K562 (cell line): ENCODE results near the gene KRI1. TPM values are rescaled to one million over a fixed set of nuclear protein-coding genes. Genes with fewer than 3 reads are reported as not detected.

ENCODE experiments used
- ATF3 ChIP-seq, 2 experiments: fragments of 450-650 bp in 1 of 2; sonication (generic) in 1 of 2; formaldehyde crosslinking in 1 of 2; IDR thresholded peaks in 1 of 2; conservative IDR thresholded peaks in 1 of 2; 2 replicates each; pipeline versions ENCODE4 v1.6.1 to v1.8.1; 2016 to 2023; ENCODE audit warnings: mild to moderate bottlenecking in 2 of 2, moderate library complexity in 2 of 2, inconsistent platforms in 1 of 2, missing genetic modification reagents in 1 of 2
- C11orf30 ChIP-seq: fragments of 450-650 bp; IDR thresholded peaks from 2 replicates; pipeline ENCODE4 v1.6.1; 2016; ENCODE audit warnings: low read depth, mild to moderate bottlenecking
- ELK1 ChIP-seq: sonication (generic); formaldehyde crosslinking; IDR thresholded peaks from 2 replicates; pipeline ENCODE4 v1.8.1; 2022; ENCODE audit warnings: missing genetic modification reagents
- HNRNPH1 ChIP-seq: fragments of 200-400 bp; formaldehyde crosslinking; optimal IDR thresholded peaks from 2 replicates; pipeline ENCODE3; 2017; ENCODE audit warnings: low read depth, mild to moderate bottlenecking, low read length, moderate library complexity
- ID3 ChIP-seq, 2 experiments: fragments of 250-450 bp in 1 of 2; fragments of 450-650 bp in 1 of 2; sonication (Bioruptor Pico) in 1 of 2; IDR thresholded peaks; 2 replicates each; pipeline versions ENCODE4 v1.6.1 to v1.8.0; 2016 to 2021; ENCODE audit warnings: mild to moderate bottlenecking in 2 of 2, moderate library complexity in 2 of 2, missing compliant biosample characterization in 1 of 2, missing genetic modification characterization in 1 of 2
- MITF ChIP-seq: IDR thresholded peaks from 2 replicates; pipeline ENCODE4 v1.6.1; 2014; ENCODE audit warnings: antibody characterized with exemption
- MYC ChIP-seq, 2 experiments: fragments of 250-450 bp in 1 of 2; sonication (Bioruptor Pico) in 1 of 2; IDR thresholded peaks; 2 replicates each; pipeline versions ENCODE4 v1.5.1 to v1.6.1; 2012 to 2021; ENCODE audit warnings: low read depth in 2 of 2, borderline replicate concordance in 1 of 2, improper control_type of control experiment in 1 of 2, low read length in 1 of 2, mild to moderate bottlenecking in 1 of 2, moderate library complexity in 1 of 2
- NFE2 ChIP-seq: IDR thresholded peaks from 2 replicates; pipeline ENCODE4 v1.6.1; 2014; ENCODE audit warnings: antibody characterized with exemption, low read depth
- RAD21 ChIP-seq, 2 experiments: fragments of 250-450 bp in 1 of 2; fragments of 450-650 bp in 1 of 2; sonication (Bioruptor Pico) in 1 of 2; formaldehyde crosslinking in 1 of 2; IDR thresholded peaks in 1 of 2; conservative IDR thresholded peaks in 1 of 2; 2 replicates each; pipeline versions ENCODE4 v1.4.0 to v1.8.0; 2020 to 2022; ENCODE audit warnings: mild to moderate bottlenecking in 2 of 2, moderate library complexity in 1 of 2
- ZFP91 ChIP-seq: sonication (generic); formaldehyde crosslinking; IDR thresholded peaks from 2 replicates; pipeline ENCODE4 v1.8.0; 2022; ENCODE audit warnings: mild to moderate bottlenecking, missing genetic modification reagents
- ZNF217 ChIP-seq: sonication (generic); formaldehyde crosslinking; IDR thresholded peaks from 2 replicates; pipeline ENCODE4 v1.8.0; 2022; ENCODE audit warnings: mild to moderate bottlenecking, missing genetic modification reagents
- ZNF311 ChIP-seq: fragments of 250-450 bp; sonication (Bioruptor Pico); IDR thresholded peaks from 2 replicates; pipeline ENCODE4 v1.4.0; 2020; ENCODE audit warnings: mild to moderate bottlenecking, moderate library complexity
- ZNF431 ChIP-seq: sonication (generic); formaldehyde crosslinking; IDR thresholded peaks from 2 replicates; pipeline ENCODE4 v1.8.0; 2022; ENCODE audit warnings: mild to moderate bottlenecking, missing genetic modification reagents
- ZNF609 ChIP-seq: sonication (generic); formaldehyde crosslinking; IDR thresholded peaks from 2 replicates; pipeline ENCODE4 v1.8.1; 2023; ENCODE audit warnings: missing genetic modification reagents, mild to moderate bottlenecking, borderline replicate concordance
- polyA plus RNA-seq, 8 experiments: library from polyadenylated mRNA; depleted of rRNA in 4 of 8; stranded (reverse) in 5 of 8; unstranded in 3 of 8; fragments of >200 nt; fragmentation: Nextera tagmentation in 2 of 8; fragmentation: Illumina TruSeq in 1 of 8; extraction: Ambion mirVana in 2 of 8; extraction: Trizol in 1 of 8; gene quantifications; 2 replicates each; pipeline versions ENCODE4 v1.2.1 to v1.2.3, GENCODE V29; 2011 to 2014; ENCODE audit warnings: inconsistent platforms in 1 of 8, missing spikeins in 1 of 8
- total RNA-seq, 7 experiments: library from RNA; depleted of rRNA in 6 of 7; stranded (reverse); fragments of >200 nt in 6 of 7; fragmentation: Illumina TruSeq in 2 of 7; extraction: Trizol in 2 of 7; gene quantifications; 2 replicates each; pipeline versions ENCODE4 v1.2.1 to v1.2.3, GENCODE V29; 2011 to 2021; ENCODE audit warnings: low replicate concordance in 1 of 7

Gene KRI1
- total and polyA plus RNA-seq, 9 of the 15 experiments (the other 6 are each of a cell fraction or from before 2014, with no cell fraction given) = 1.1 to 50.7 (median 24.7) TPM

GRCh38 chr19:10505583-10506229 lies 60.1 kb downstream of the KRI1 start (continued):
- TF ChIP-seq ELK1 (CRISPR knock-in tag) (no peak), ZNF431 (CRISPR knock-in tag) (no peak), ID3 (CRISPR knock-in tag; IDR thresholded peaks at IDR 0.05) (no peak), ID3 (tag; IDR thresholded peaks at IDR 0.05) (no peak), HNRNPH1 (no peak), MITF (no peak), ZNF217 (no peak), ZFP91 (CRISPR knock-in tag) (no peak), RAD21 (CRISPR knock-in tag; conservative IDR thresholded peaks at IDR 0.05 in 1 of 2, IDR thresholded peaks at IDR 0.05 in 1 of 2) (peak in 1 of 2 experiments; percentile 49; a peak in 2 of 4 replicates), ATF3 (IDR thresholded peaks at IDR 0.05) (no peak), ATF3 (CRISPR knock-in tag; conservative IDR thresholded peaks at IDR 0.05) (0 out of 2 replicates have a peak, but pooled peaks have one; percentile 42), NFE2 (no peak), ZNF311 (CRISPR knock-in tag) (no peak), ZNF609 (no peak), C11orf30 (0 out of 2 replicates have a peak, but pooled peaks have one; percentile 9), MYC (IDR thresholded peaks at IDR 0.05; ENCODE audit: low read depth, low read length) (peak; percentile 80), MYC (CRISPR knock-in tag; IDR thresholded peaks at IDR 0.05; ENCODE audit: borderline replicate concordance, low read depth) (no peak)
